HG02938 (cell line): ENCODE measurements around the gene LEP.

ENCODE experiments used
- ATAC-seq: cut with Tn5 transposase; IDR thresholded peaks from one replicate; pipeline ENCODE4 v1.9.1; 2021; ENCODE audit warnings: mild to moderate bottlenecking, moderate library complexity; ENCODE audit not compliant: unreplicated experiment

Gene LEP

DNA sequence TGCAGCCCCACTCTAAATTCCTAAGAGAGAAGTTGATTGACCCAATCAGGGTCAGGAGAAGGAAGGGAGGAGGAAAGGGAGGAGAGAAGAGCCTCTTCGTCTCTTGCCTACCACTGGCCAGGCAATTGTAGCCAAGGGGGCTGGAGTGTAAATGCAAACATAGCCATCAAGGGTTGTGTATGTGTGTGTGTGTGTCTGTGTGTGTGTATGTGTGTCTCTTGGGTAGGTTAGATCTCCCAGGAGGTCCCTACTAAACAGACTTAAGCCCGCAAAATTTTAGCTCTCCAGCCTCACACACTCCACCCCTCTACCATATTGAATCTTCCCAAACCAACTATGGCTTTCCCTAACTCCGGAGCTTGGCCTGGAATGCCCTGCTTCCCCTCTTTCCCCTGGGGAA lies 3.8 kb downstream of the LEP start:
- ATAC-seq: no peak

DNA sequence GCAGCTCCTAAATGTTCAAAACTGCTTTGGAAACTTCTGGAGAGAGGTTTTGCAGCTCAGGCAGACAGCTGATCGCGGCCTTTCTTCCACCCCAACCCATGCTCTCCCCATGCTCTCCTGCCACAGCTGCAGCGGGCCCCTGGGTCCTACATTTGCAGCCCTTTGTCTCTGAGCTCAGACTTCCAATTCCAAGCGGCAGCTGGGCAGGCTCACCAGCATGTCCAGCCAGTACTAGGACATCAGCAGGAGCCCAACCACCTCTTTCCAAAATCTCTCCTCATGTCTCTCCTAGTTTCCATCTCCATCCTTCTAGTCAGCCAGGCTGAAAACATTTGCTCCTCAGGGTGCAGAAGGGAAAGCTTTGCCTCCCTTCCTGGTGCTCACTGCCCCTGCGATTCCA lies 6.0 kb downstream of the LEP start:
- no peak for ATAC-seq

DNA sequence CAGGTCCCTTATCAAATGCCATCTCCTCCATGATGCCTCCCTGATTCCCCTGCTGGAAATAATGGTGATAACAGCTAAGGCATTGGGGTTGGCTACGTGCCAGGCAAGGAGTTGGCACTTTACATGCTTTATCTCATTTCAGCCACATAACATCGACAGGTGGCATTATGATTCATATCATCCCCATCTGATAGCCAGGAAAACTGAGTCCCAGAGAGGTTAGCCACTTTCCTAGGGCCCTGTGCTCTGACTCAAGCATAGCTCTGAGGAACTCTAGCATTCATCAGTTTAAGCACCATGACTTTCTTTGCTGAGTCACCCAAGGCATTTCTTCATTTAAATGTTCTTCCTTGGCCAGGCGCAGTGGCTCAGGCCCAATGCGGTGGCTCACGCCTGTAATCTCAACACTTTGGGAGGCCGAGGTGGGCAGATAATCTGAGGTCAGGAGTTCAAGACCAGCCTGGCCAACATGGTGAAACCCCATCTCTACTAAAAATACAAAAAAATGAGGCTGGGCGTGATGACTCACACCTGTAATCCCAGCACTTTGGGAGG lies 6.6 kb downstream of the LEP start:
- no peak for ATAC-seq

DNA sequence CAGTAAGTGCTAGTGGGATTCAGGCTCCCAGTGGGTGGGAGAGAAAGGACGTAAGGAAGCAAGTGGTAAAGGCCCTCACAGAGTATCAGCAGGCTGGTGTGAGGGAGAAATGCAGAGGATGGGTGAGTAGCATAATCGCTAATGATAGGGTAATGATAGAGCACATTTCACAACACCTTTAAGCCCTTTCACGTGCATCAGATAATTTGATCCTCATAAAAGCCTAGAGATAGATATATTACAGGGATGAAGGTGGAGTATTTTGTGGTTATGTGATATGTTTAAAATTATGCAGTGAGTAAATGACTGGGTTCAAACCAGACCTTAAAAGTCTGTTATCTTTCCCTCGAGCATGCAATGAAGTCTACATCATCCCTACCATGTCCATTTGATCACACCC lies 10.3 kb downstream of the LEP start:
- ATAC-seq: no peak

DNA sequence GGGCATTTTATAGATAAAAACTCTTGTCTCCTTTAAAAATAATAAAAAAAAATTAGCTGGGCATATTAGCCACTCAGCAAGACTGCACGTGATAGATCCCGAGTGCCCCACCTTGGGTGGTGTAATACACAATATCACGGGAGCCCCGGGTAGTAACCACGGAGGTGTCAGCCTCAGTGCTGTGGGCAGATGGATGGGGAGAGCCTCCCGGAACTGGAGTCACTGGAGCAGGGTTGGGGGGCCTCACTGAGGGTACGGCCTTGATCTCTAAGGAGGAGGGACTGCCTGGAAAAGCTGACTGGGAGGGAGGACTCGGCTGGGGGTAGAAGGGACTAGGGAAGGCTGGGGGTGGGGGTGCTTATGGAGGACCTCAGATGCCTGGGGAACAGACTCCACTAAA lies 12.6 kb downstream of the LEP start:
- ATAC-seq: no peak

DNA sequence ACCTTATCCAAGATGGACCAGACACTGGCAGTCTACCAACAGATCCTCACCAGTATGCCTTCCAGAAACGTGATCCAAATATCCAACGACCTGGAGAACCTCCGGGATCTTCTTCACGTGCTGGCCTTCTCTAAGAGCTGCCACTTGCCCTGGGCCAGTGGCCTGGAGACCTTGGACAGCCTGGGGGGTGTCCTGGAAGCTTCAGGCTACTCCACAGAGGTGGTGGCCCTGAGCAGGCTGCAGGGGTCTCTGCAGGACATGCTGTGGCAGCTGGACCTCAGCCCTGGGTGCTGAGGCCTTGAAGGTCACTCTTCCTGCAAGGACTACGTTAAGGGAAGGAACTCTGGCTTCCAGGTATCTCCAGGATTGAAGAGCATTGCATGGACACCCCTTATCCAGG lies 13.4 kb downstream of the LEP start:
- no peak for ATAC-seq

DNA sequence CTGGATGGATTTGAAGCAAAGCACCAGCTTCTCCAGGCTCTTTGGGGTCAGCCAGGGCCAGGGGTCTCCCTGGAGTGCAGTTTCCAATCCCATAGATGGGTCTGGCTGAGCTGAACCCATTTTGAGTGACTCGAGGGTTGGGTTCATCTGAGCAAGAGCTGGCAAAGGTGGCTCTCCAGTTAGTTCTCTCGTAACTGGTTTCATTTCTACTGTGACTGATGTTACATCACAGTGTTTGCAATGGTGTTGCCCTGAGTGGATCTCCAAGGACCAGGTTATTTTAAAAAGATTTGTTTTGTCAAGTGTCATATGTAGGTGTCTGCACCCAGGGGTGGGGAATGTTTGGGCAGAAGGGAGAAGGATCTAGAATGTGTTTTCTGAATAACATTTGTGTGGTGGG lies 14.2 kb downstream of the LEP start:
- ATAC-seq: no peak

DNA sequence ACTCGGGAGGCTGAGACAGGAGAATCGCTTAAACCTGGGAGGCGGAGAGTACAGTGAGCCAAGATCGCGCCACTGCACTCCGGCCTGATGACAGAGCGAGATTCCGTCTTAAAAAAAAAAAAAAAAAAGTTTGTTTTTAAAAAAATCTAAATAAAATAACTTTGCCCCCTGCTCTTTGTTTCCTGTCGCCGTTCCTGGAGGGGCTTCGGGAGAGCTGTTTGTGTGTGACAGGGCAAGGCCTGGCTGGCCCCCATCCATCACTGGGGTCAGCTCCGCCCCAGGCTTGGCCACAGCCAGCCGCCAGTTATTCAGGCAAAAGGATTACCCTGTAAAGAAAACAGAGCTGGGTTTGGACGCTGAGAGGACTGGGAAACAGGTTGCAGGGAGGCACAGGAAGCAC lies 16.4 kb downstream of the LEP start:
- ATAC-seq: no peak

DNA sequence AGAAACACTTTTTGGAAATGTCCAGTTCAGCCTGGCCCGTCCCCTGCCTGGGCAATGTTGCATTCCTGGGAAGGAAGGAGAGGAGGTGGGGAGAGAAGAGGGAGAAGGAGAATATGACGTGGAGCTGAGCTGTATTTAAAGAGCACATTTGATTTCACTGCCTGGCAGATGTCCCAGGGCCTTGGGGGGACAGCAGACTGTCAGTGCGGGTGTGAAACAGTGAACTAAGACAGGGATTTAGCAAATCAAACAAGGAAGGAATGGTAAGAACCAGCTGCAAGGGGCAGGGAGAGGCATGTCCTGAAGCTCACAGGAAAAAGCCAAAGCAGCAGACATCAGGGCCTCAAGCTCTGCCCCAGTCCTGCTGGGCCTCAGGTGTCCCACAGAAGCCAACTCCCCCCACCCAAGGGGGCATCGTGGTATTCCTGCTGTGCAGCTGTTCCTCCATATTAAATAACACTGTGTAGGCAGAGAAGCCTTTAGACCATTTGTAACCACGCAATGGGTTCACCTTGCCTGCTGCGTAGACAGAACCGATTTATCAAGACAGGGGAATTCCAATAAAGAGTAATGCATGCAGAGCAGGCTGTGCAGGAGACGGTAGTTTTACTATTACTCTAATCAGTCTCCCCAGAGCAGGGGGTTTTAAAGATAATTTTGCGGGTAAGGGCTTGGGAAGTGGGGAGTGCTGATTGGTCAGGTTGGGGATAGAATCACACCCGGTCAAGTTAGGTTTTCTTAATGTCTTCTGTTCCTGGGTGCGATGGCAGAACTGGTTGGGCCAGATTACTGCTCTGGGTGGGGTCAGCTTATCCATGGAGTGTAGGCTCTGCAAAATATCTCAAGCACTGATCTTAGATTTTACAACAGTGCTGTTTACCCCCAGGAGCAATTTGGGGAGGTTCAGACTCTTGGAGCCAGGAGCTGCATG lies 18.3 kb downstream of the LEP start:
- ATAC-seq: no peak

DNA sequence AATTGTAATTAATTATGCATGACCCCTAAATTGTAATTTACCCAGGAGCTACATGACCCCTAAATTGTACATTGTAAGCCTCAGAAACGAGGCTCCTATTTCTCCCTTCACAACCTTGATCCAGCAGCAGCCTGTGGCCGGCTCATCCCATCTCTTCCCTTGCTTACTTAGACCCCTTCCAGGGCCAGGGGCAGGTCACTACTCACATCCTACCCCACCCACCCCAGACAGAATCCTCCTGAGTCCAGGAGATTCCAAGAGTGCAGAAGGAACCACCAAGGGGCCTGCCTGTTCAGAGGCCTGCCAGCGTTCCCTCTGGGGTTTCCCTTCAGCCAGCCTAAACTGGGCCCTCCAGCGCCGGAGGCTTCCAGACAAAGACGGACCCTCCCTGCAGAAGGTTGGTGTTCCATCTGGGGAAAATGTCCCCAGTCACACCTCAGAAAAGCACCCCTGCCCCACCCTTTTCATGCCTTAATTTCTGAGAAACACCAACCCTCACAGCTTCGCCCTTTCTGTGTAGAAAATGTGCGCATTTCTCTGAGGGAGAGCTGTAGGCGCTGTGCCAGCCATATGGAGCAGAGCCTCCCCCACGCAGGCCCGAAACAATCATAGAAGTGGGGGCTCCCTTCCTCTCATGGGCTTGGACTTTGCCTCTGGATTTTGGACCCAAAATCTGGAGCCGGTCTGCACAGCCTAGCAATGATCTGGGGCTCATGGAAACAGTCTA lies 19.2 kb downstream of the LEP start:
- ATAC-seq: no peak

DNA sequence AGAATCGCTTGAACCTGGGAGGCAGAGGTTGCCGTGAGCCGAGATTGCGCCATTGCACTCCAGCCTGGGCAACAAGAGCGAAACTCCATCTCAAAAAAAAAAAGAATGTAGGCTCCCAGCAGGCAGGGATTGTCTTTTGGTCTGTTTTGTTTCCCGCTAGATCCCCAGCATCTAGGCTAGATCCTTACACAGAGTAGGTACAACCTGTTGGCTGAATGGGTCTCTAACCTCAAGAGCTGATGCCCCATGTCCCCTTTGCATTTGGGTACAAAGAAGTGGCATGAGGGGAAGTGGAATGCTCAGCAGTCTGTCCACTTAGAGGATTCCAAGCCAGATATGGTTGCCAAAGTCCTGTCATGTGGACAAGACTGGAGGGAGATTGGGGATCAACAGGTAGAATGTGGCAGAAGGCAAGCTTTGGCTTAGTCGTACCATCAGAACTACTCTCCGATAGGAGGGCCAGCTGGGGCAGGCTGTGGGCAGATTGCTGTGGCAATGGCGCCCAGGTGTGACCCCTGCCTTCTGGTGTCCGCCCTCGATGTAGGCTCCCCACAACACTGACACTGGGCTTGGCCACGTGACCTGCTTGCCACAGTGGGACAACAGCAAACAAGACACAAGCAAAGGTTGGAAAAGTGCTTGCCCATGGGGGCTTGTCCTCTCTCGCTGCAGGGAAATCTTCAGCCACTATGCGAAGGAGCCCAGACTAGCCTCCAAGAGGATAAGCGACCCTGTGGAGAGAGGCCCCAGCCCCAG lies 21.4 kb downstream of the LEP start:
- no peak for ATAC-seq

DNA sequence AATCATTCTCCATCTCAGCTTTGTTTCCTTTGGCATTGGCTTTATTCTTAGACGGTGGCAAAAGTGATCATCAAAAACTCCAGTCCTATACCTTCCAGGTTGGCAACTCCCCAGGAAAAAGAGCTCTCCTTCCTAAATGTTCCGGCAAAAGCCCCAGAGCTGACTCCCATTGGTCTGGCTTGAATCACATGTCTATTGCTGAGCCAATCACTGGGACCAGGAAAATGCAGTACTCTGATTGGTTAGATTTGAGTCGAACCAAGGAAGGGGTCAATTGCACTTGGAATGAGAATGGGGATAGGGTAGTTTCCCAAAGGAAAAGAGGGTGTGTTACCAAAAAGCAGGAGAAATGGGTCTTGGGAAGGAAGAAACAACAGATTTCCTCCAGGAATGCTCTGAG lies 22.3 kb downstream of the LEP start:
- ATAC-seq: no peak

DNA sequence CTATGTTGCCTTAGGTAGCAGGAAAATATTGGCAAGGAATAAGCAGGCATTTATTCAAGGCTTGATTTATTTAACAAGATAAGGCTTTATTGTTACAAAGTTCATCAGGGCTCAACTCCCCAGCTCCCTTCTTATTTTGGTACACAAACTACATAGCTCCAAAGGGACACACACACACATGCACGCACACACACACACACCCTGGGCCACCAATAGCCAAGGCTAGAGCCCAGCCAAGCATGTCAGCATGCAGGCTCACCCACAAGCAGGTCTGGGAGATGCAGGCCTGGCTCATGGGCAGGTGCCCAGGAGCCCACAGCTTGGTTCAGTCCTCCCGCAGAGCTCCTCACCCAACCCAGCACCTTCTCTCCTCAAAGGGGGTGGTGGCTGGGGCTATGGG lies 23.4 kb downstream of the LEP start:
- no peak for ATAC-seq

DNA sequence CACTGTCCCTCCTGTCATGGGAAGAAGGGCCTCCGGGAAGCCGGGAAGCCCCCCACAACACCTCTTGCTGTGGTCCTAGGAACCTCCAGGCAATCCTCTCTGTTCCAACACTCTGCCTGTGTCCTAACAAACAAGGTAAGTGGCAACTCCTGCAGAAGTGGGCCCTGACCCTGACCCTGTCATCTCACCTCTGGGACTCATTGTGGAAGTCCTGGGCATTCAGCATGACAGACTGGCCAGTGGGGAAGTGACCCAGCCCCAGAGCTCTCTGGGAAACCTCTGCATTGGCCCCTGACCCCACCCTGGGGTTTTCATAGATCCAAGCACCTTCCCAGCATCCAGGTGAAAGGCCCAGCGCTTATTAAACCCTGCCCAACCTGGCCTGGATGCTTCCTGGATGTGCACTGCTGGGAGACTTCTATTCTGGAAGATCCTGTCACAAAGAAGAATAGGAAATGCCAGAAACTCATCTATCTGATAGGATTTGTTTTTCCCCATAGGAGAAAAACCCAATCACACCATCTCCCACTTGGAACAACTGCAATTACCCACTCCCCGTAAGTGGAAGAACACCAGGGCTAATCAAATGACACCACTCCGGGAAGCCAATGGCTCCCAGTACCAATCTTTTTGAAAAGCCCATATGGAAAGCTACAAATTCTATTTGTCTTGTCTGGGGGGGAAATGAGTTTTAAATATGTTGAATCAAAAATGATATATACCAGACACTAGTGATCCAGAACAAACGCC lies 24.3 kb downstream of the LEP start:
- no peak for ATAC-seq

DNA sequence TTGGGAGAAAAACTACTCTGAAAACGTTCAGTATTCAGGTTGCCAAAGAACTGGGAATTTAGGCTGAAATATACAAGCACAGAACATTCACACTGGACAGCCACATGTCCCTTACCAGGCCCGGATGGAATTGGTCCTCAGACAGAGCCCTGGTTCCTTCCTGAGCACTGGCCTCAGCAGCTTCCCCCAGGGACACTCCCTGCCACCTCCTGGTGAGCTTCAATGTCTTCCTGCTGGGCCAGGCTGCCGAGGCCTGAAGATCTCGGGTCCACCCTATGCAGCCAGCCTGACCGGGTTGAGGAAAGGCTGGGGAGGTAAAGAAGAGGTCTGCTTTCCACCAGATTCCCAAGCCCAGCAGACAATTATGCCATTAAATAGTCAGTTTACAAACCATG lies 24.8 kb downstream of the LEP start:
- no peak for ATAC-seq

DNA sequence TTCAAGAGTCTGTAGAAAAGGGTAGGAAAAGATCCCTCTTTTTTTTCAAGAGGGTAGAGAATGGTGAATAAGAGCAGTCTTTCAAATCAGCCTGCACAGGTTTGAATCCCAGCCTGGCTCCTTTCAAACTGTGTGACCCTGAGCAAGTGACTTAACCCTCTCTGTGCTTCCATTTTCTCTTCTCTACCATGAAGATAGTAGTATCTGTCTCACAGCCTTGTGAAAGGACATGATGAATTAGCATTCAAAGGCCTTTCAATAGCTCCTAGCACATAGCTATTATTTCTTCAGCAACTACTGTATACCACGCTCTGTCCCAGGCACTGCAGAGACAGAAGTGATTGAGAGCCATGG lies 25.4 kb downstream of the LEP start:
- ATAC-seq: no peak

DNA sequence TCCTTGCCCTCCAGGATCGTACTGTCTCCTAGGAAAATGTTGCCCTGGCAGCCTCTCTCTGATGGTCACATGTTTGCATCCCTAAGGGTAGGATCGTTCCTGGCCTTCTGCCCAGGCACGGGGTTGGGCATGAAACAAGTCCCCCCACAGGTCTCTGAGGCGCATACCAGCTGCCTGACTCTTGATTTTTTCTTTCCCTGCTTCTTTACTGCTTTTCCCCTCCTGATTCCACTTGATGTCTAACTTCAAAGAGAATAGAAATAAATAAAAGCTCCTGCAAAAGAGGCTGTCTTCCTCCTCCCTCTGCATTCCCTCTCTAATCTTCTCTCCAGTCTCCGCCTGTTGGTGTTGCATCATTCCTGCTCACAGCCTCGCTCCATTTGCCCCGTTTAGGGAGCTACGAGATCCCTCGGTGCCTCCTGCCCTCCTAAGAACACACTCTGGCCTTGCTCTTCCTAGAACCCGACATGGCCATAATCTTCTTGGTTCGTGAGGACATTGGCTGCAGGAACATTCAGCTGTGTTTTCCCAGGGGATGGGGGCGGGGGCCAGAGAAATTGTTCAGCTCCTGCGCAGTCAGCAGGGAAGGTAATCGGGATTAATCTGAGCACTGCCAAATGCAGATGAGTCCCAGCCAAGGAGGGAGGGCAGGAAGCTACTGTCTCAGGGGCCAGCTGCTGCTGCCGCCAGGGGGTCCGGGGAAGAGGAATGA lies 26.0 kb downstream of the LEP start:
- ATAC-seq: no peak

DNA sequence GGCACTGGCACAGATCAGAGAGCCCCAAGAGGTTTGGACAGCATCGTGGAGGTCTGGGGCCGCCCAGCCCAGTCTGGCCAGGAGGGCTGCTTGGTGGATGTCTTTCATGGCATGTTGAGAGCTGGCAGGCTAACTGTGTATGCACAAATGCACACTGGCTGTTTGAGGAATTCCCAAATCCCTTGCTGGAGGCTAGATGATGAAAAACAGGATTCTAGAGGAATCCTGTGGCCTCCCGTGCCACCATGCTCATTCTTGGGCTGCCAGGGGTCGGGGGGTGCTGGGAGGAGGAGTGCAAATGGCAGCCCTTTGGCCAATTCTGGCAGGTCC lies 26.5 kb downstream of the LEP start:
- ATAC-seq: no peak

DNA sequence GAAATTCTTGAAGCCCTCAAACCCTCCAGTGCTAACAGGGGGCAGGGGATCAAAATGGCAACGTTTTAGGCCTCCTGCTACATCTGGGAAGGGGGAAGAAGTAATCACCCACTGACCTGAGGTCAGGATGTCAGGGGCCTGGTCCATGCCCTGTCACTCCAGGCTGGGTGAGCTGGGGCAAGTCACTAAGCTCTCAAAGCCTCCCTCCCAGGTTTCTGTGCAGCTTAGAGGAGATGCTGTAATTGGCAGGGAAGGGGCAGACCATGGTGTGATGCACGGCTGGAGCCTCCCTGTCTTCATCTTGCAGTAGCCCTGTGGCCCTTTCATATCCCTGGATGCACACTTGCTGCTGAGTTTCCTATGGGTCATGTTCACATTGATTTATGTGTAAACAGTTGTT lies 27.2 kb downstream of the LEP start:
- no peak for ATAC-seq

DNA sequence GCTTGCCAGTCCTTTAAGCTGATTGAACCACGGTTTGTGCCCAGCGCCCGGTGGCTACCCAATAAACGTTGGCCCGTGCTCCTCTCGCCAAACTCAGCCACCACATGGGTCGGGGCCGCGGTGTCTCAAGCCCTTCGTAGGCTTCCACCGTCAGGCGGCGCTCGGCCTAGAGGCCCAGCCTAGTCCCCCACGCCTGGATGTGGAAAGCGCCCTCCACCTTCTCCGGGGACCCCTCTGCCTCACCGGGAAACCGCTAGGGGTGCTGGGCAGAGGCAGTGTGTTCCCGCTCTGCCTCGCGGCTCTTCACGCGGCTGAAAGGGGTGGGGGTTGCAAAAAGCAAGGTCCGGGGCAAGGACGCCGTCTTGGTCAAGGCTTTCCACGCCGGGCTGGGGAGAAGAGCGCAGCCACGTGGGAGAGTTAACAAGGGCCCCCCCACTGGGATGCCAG lies 29.8 kb downstream of the LEP start:
- ATAC-seq: no peak
